ENCODE measurements around the gene FBXO38.

FBXO38 gene

DNA sequence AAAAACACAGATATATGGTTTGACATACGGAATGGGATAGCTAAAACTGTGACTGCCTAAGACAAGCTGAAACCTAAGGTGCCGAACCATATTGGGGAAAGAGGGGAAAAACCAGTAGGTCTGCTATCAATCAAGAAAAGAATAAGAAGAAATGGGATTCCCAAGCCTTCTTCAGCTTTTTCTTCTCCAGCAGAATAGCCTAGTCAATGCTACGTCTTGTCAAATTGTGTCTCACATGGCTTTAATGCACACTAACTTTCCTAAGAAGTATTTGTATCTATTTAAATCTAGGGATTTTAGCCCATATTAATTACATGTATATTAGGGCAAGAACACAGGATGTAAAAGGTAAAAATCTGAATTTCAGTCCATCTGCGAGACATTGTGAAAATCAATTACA lies 797 bp upstream of the FBXO38 start:
- DNase-seq (ENCODE audit: low read depth, low spot score): no peak

- DNase-seq (ENCODE audit: low read depth, low spot score): no peak
Observed at GRCh38 chr5:148384380-148384737, 601 bp downstream of the FBXO38 start.

GRCh38 chr5:148385094-148385493 lies 1.3 kb downstream of the FBXO38 start:
- no peak for DNase-seq (ENCODE audit: low read depth, low spot score)

DNA sequence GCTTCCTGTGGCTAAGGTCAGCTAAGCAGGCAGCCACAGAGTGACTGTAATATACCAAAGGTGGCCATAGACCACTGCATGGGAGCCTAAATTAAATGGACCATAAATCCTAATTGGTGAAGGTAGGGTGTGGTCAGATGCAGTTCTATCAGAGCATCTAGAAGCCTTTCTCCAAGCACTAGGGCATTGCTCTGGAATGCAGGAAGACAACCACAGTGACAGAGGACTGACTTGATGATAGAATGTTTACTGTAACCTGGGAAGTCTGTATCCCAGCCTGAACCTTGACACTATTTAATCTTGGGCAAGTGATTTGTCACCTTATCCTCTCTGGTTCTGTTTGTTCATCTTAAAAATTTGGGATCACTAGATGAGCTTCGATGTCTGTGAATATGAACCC lies 2.3 kb downstream of the FBXO38 start:
- DNase-seq (ENCODE audit: low read depth, low spot score): no peak

DNA sequence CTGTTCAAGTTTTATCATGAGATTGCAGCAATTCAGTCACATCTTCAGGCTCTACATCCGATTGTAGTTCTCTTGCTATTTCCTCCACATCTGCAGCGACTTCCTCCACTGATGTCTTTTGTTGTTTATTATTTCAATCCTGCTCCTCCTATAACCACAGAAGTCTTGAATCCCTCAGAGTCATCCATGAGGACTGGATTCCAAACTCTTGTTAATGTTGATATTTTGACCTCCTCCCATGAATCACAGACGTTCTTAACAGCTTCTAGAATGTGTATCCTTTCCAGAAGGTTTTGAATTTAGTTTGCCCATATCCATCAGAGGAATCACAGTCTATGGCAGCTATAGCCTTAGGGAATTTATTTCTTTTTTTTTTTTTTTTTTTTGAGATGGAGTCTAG lies 3.6 kb downstream of the FBXO38 start:
- DNase-seq (ENCODE audit: low read depth, low spot score): no peak

GRCh38 chr5:148388696-148389095 lies 4.9 kb downstream of the FBXO38 start:
- DNase-seq (ENCODE audit: low read depth, low spot score): no peak

GRCh38 chr5:148390914-148391313 lies 7.2 kb downstream of the FBXO38 start:
- no peak for DNase-seq (ENCODE audit: low read depth, low spot score)

- DNase-seq (ENCODE audit: low read depth, low spot score): no peak
Observed at GRCh38 chr5:148391422-148391821, 7.7 kb downstream of the FBXO38 start.

DNA sequence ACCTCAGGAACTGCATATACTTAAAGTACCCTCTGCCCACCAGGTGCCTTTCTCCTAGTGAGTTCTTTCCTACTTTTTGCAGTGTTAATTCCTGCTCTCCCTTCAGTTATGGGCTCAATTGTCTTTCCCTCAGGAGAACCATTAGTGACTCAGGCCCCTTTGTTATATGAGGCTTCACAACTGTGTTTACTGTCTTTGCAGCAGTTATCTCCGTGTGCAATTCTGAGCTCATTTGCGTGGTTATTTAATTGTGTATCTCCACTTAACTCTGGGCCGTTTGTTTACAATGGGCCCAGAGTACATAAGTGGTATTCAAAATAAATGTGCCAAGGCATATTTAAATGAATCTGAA lies 9.6 kb downstream of the FBXO38 start:
- DNase-seq (ENCODE audit: low read depth, low spot score): no peak

DNA sequence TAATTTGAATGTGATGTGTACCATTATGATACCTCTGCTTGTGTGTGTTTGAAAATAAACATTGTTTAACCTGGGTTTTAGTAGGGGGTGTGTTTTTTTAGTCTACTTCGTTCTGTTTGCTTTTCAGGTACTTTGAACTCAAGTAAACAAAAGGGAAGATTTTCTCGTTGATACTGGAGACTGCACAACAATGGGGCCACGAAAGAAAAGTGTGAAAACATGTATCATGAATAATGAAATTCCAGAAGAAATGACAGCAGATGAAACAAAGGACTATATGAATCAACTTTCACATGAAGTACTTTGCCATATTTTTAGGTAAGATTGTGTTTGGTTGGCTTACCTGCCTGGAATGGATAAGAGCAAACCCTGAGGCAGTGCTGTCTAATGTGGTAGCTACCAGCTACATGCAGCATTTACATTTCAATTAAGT lies 10.8 kb downstream of the FBXO38 start:
- DNase-seq (ENCODE audit: low read depth, low spot score): no peak

GRCh38 chr5:148395031-148395430 lies 11.3 kb downstream of the FBXO38 start:
- DNase-seq (ENCODE audit: low read depth, low spot score): no peak

GRCh38 chr5:148397968-148398595 lies 14.3 kb downstream of the FBXO38 start:
- DNase-seq (ENCODE audit: low read depth, low spot score): no peak

DNA sequence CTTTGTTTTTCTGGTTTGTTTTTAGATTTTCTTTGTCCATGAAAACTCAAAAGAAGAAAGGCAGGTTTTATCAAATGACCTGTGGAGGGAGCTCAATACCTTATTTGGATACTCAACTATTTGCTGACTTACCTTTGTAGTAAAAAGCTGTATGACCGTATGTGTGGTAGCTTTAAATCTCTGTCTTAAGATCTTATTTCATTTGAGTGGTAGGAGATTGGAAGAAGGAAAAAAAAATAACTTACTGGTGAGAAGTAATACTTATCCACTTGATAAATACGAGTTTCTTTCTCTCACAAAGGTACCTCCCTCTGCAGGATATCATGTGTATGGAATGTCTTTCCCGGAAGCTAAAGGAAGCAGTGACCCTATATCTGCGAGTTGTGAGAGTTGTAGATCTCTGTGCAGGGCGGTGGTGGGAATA lies 15.0 kb downstream of the FBXO38 start:
- no peak for DNase-seq (ENCODE audit: low read depth, low spot score)

DNA sequence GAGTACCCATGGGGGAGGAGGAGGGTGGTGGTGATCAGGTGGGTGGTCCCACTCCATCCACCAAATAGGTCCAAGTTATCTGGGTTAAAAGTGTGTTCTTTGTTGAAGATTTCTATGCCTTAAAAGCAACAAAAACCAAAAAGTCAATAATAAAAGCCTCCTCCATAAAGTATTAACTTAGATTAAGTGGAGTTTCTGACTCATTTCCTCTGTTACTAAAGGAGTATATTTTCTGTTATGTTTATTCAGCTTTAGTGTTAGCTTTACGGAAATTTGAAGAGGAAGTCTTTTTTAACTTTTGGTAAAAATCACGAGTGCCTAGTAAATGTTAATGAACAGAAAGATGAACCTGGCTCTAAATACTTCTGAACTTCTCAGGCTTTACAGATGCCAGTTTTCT lies 17.8 kb downstream of the FBXO38 start:
- no peak for DNase-seq (ENCODE audit: low read depth, low spot score)

- no peak for DNase-seq (ENCODE audit: low read depth, low spot score)
Observed at GRCh38 chr5:148403344-148403743, 19.6 kb downstream of the FBXO38 start.

DNA sequence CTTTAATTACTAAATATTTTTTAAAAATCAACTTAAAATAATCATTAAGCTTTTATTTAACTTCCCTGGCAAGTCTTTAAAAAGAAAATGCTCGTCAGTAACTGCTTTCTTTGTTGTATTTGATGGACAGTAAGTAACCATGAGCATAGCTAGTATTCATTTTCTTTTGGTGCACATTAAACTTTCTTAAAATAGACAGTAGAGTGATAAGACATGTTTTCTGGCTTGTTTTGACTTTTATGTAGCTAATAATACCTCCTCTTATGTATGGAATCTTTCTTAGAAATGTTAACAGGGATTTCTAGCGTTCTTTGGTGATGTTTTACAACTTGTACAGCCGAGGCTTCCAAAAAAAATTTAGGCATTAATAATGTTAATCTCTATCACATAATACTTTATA lies 22.6 kb downstream of the FBXO38 start:
- no peak for DNase-seq (ENCODE audit: low read depth, low spot score)

GRCh38 chr5:148408092-148408491 lies 24.3 kb downstream of the FBXO38 start:
- no peak for DNase-seq (ENCODE audit: low read depth, low spot score)

DNA sequence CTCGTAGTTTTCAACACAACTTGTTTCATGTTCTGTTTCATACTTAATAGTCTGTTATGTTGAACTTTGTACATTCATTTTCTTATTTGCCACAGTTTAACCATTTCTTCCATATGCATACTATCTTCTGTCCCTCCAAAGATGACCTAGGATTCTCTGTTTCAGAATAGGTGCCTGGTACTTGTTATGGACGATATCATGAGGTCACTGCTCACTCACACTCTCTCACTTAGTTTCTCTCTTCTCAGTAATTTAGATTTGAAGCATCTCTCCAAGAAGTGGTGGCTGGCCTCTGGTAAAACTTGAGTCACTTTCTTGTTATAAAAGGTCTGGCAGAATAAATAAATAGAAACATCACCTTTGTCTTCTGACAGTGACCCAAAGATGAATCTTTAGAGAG lies 28.4 kb downstream of the FBXO38 start:
- DNase-seq (ENCODE audit: low read depth, low spot score): no peak

GRCh38 chr5:148414833-148415232 lies 31.1 kb downstream of the FBXO38 start:
- DNase-seq (ENCODE audit: low read depth, low spot score): no peak

GRCh38 chr5:148416416-148416815 lies 32.7 kb downstream of the FBXO38 start:
- no peak for DNase-seq (ENCODE audit: low read depth, low spot score)

DNA sequence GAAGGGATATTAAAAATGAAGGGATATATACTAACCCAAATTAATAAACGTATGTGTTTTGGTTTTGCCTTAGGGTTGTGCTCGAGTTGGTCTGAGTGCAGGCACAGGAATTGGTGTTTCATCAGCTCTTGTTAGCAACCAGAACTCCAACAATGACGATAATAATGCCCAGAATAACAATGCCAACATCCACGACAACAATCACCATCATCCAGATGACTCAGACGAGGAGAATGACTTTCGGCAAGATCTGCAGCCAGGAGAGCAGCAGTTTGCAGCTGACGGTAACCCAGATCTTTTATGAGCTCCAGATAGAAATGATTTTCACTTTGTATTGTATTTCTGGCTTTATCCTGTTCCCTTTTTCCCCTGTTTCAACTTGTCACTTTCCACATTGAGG lies 33.2 kb downstream of the FBXO38 start:
- DNase-seq (ENCODE audit: low read depth, low spot score): no peak

DNA sequence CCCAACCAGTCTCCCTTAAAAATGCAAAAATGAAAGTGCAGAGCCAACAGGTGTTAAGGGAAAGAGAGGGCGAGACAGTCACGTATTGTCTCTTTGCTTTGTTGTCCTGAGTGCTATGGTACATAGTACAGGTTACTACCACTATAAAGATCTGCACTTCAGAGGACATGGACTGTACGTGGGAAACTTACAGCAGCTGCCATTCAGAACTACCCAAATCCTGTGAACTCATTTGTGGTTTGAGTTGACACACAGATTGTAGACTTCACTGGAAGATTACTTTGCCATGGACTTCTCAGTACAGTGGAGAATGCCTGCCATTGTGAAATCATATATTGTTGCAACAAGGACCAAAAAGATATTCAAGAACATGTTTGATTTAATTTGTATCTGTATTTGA lies 34.8 kb downstream of the FBXO38 start:
- DNase-seq (ENCODE audit: low read depth, low spot score): no peak

- no peak for DNase-seq (ENCODE audit: low read depth, low spot score)
Observed at GRCh38 chr5:148421661-148422060, 37.9 kb downstream of the FBXO38 start.

DNA sequence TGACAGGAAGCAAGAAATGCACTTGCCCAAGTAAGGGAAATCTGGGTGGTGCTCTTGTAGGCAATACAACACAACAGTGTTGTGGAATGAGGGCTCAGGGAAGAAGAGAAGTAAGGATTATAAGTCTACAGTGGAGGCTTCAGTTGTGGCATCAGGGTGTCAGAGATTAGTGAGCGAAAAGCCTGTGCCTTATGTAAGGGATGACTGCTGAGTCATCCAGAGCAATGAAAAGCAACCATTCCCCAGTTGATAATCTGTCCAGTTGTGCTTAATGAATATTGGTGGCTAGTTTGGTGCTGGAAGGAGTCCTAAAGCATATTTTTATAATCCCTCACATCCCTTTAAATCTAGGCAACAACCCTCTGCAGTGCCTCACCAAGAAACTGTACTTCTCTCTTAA lies 42.0 kb downstream of the FBXO38 start:
- no peak for DNase-seq (ENCODE audit: low read depth, low spot score)

Data from brain pericyte (primary cell).